UCSD-AML1 (cell line): ENCODE data around the gene NBAS.
"Not testable (repeated sequence)": the region's sequence is repeated elsewhere in the genome, so short reads cannot be mapped to it uniquely, and the experiment has no call there.

Experiments
- DNase-seq: peaks from one replicate; lab custom pipeline; 2025; ENCODE audit not compliant: unreplicated experiment; lab: John Stamatoyannopoulos, UW

NBAS gene

GRCh38 chr2:15427987-15428386 is 133.1 kb downstream of the NBAS start:
- no peak for DNase-seq

- no peak for DNase-seq
These were observed 134.5 kb downstream of the NBAS start for GRCh38 chr2:15426606-15427005.

- DNase-seq = no peak
These were observed 135.4 kb downstream of the NBAS start for GRCh38 chr2:15425712-15426111.

- no peak for DNase-seq
These were observed 139.4 kb downstream of the NBAS start for GRCh38 chr2:15421753-15422152.

- no peak for DNase-seq
These were observed 145.4 kb downstream of the NBAS start for GRCh38 chr2:15415748-15416147.

- DNase-seq = no peak
These were observed 148.4 kb downstream of the NBAS start for GRCh38 chr2:15412779-15413178.

GRCh38 chr2:15412309-15412708 is 148.8 kb downstream of the NBAS start:
- no peak for DNase-seq

GRCh38 chr2:15410884-15411283 is 150.2 kb downstream of the NBAS start:
- no peak for DNase-seq

- DNase-seq = no peak
These were observed 152.4 kb downstream of the NBAS start for GRCh38 chr2:15408759-15409158.

- no peak for DNase-seq
These were observed 153.5 kb downstream of the NBAS start for GRCh38 chr2:15407666-15408065.

- DNase-seq = not testable (repeated sequence)
These were observed 156.6 kb downstream of the NBAS start for GRCh38 chr2:15404511-15404910.

GRCh38 chr2:15400240-15400826 is 160.8 kb downstream of the NBAS start:
- no peak for DNase-seq

- DNase-seq = no peak
These were observed 161.9 kb downstream of the NBAS start for GRCh38 chr2:15399241-15399640.

- no peak for DNase-seq
These were observed 169.4 kb downstream of the NBAS start for GRCh38 chr2:15391751-15392150.

GRCh38 chr2:15389895-15390294 is 171.2 kb downstream of the NBAS start:
- no peak for DNase-seq

- no peak for DNase-seq
These were observed 171.8 kb downstream of the NBAS start for GRCh38 chr2:15389326-15389700.

GRCh38 chr2:15388406-15389325 is 172.5 kb downstream of the NBAS start:
- no peak for DNase-seq

GRCh38 chr2:15385184-15385583 is 175.9 kb downstream of the NBAS start:
- DNase-seq = no peak

- no peak for DNase-seq
These were observed 177.3 kb downstream of the NBAS start for GRCh38 chr2:15383695-15384350.

GRCh38 chr2:15378148-15378908 is 182.8 kb downstream of the NBAS start:
- DNase-seq = no peak

- DNase-seq = no peak
These were observed 183.9 kb downstream of the NBAS start for GRCh38 chr2:15377202-15377601.
